A549 (cell line): ENCODE results near the gene EIF2B5. TPM values are rescaled to one million over a fixed set of nuclear protein-coding genes. Genes with fewer than 3 reads are reported as not detected.

ENCODE experiments used
- ATAC-seq, 2 experiments: fragments of 200-7000 bp in 1 of 2; fragments of >200 bp in 1 of 2; cut with Nextera tagmentation in 1 of 2; cut with Tn5 transposase in 1 of 2; 3 replicates each; pipeline versions ENCODE4 v1.8.0 to v1.9.1; 2018 to 2020; ENCODE audit warnings: mild to moderate bottlenecking in 1 of 2, moderate library complexity in 1 of 2
- CTCF ChIA-PET: fragments of 300-600 bp; sonication (Branson Sonifier 250); formaldehyde crosslinking; extraction: SDS; loops from one replicate; lab custom pipeline; 2021; ENCODE audit warnings: antibody characterized with exemption, inconsistent platforms; lab: Yijun Ruan, JAX
- POLR2A ChIA-PET: fragments of 350-600 bp; formaldehyde crosslinking; extraction: SDS; loops from one replicate; lab custom pipeline; 2021; ENCODE audit warnings: antibody characterized with exemption, inconsistent platforms; lab: Yijun Ruan, JAX
- DNase-seq, 2 experiments: peaks; one replicate each; pipeline versions ENCODE4 v3.0.0 to v3.0.0-alpha.2; 2011 to 2016; ENCODE audit warnings: low read depth in 1 of 2, low spot score in 1 of 2
- FAIRE-seq: peaks from 2 replicates; lab custom pipeline; 2011; peaks lifted over from hg19 to GRCh38; lab: Jason Lieb, UNC
- H3K27ac ChIP-seq, 2 experiments: fragments of >200 bp; sonication (Bioruptor Twin); formaldehyde crosslinking; 3 replicates each; pipeline ENCODE4 v1.5.1; 2016 to 2017
- H3K4me1 ChIP-seq: fragments of >200 bp; sonication (Bioruptor Twin); formaldehyde crosslinking; 3 replicates; pipeline ENCODE4 v1.6.1; 2016
- H3K4me2 ChIP-seq: fragments of >200 bp; sonication (Bioruptor Twin); formaldehyde crosslinking; 3 replicates; pipeline ENCODE4 v1.6.1; 2016
- H3K4me3 ChIP-seq: fragments of >200 bp; sonication (Bioruptor Twin); formaldehyde crosslinking; 3 replicates; pipeline ENCODE4 v1.5.1; 2016
- H3K9me3 ChIP-seq: fragments of >200 bp; sonication (Bioruptor Twin); formaldehyde crosslinking; 3 replicates; pipeline ENCODE4 v1.6.1; 2016
- BCL3 ChIP-seq: fragments of >200 bp; sonication (Bioruptor Twin); formaldehyde crosslinking; IDR thresholded peaks from 3 replicates; pipeline ENCODE4 v1.6.1; 2016
- CBX8 ChIP-seq: fragments of 200-600 bp; sonication (generic); IDR thresholded peaks from 2 replicates; pipeline ENCODE4 v1.6.1; 2016
- CEBPB ChIP-seq, 2 experiments: fragments of >200 bp in 1 of 2; sonication (Bioruptor Twin) in 1 of 2; formaldehyde crosslinking in 1 of 2; IDR thresholded peaks; 2 replicates each; pipeline ENCODE4 v1.6.1; 2012 to 2016
- CHD2 ChIP-seq: fragments of 150-350 bp; IDR thresholded peaks from 2 replicates; pipeline ENCODE4 v1.6.1; 2014; ENCODE audit warnings: low read length; ENCODE audit not compliant: partially characterized antibody
- CTCF ChIP-seq: fragments of >200 bp; sonication (Bioruptor Twin); formaldehyde crosslinking; IDR thresholded peaks from 3 replicates; pipeline ENCODE4 v1.5.1; 2016
- EHMT2 ChIP-seq: fragments of 200-600 bp; sonication (generic); IDR thresholded peaks from 2 replicates; pipeline ENCODE4 v1.6.1; 2016; ENCODE audit warnings: antibody characterized with exemption, low read depth, mild to moderate bottlenecking, moderate library complexity
- ESRRA ChIP-seq: fragments of 150-350 bp; IDR thresholded peaks from 2 replicates; pipeline ENCODE4 v1.6.1; 2014; ENCODE audit warnings: mild to moderate bottlenecking, low read length, borderline replicate concordance
- FOSB ChIP-seq: fragments of 250-450 bp; sonication (Bioruptor Pico); IDR thresholded peaks from 2 replicates; pipeline ENCODE4 v1.5.0; 2020; ENCODE audit warnings: mild to moderate bottlenecking, moderate library complexity
- HES2 ChIP-seq: fragments of >200 bp; sonication (Bioruptor Twin); formaldehyde crosslinking; IDR thresholded peaks from 2 replicates; pipeline ENCODE4 v1.6.1; 2016
- HEYL ChIP-seq: fragments of 250-450 bp; sonication (Bioruptor Pico); IDR thresholded peaks from 2 replicates; pipeline ENCODE4 v1.8.0; 2021; ENCODE audit warnings: mild to moderate bottlenecking, moderate library complexity
- HMGXB4 ChIP-seq: fragments of 250-450 bp; sonication (Bioruptor Pico); IDR thresholded peaks from 2 replicates; pipeline ENCODE4 v1.5.0; 2021; ENCODE audit warnings: mild to moderate bottlenecking, moderate library complexity, borderline replicate concordance
- HOXA7 ChIP-seq: fragments of 250-450 bp; sonication (Bioruptor Pico); IDR thresholded peaks from 2 replicates; pipeline ENCODE4 v1.5.0; 2020; ENCODE audit warnings: mild to moderate bottlenecking, moderate library complexity
- HOXB13 ChIP-seq: fragments of 250-450 bp; sonication (Bioruptor Pico); IDR thresholded peaks from 2 replicates; pipeline ENCODE4 v1.5.0; 2020; ENCODE audit warnings: low read depth, mild to moderate bottlenecking, moderate library complexity
- KDM1A ChIP-seq: fragments of 200-600 bp; sonication (generic); IDR thresholded peaks from 2 replicates; pipeline ENCODE4 v1.6.1; 2016; ENCODE audit warnings: low read depth, mild to moderate bottlenecking
- KDM5A ChIP-seq: fragments of 200-600 bp; sonication (generic); IDR thresholded peaks from 2 replicates; pipeline ENCODE4 v1.6.1; 2016; ENCODE audit warnings: antibody characterized with exemption, mild to moderate bottlenecking
- MAFK ChIP-seq: fragments of 450-650 bp; IDR thresholded peaks from 2 replicates; pipeline ENCODE4 v1.6.1; 2014; ENCODE audit not compliant: partially characterized antibody
- MYC ChIP-seq: IDR thresholded peaks from 2 replicates; pipeline ENCODE4 v1.6.1; 2012; ENCODE audit warnings: mild to moderate bottlenecking, inconsistent platforms, low read length, improper control_type of control experiment, borderline replicate concordance
- NR3C1 ChIP-seq: fragments of >200 bp; sonication (Bioruptor Twin); formaldehyde crosslinking; IDR thresholded peaks from 3 replicates; pipeline ENCODE4 v1.6.1; 2017
- PHF8 ChIP-seq: fragments of 200-600 bp; sonication (generic); IDR thresholded peaks from 2 replicates; pipeline ENCODE4 v1.6.1; 2016; ENCODE audit warnings: low read depth, mild to moderate bottlenecking, antibody characterized with exemption, moderate library complexity, borderline replicate concordance
- RFX5 ChIP-seq: fragments of 450-650 bp; IDR thresholded peaks from 2 replicates; pipeline ENCODE4 v1.7.1; 2014; ENCODE audit warnings: antibody characterized with exemption, mild to moderate bottlenecking, moderate library complexity
- TFCP2L1 ChIP-seq: fragments of 250-450 bp; sonication (Bioruptor Pico); IDR thresholded peaks from 2 replicates; pipeline ENCODE4 v1.5.0; 2021; ENCODE audit warnings: mild to moderate bottlenecking
- TP53 ChIP-seq: fragments of 250-450 bp; sonication (Bioruptor Pico); IDR thresholded peaks from 2 replicates; pipeline ENCODE4 v1.5.0; 2021; ENCODE audit warnings: mild to moderate bottlenecking, moderate library complexity
- USF2 ChIP-seq: fragments of 450-650 bp; IDR thresholded peaks from 2 replicates; pipeline ENCODE4 v1.6.1; 2014; ENCODE audit warnings: antibody characterized with exemption
- ZFP36 ChIP-seq: fragments of 450-650 bp; IDR thresholded peaks from 2 replicates; pipeline ENCODE4 v1.6.1; 2014; ENCODE audit warnings: borderline replicate concordance; ENCODE audit not compliant: partially characterized antibody
- ZSCAN20 ChIP-seq: fragments of 250-450 bp; sonication (Bioruptor Pico); IDR thresholded peaks from 2 replicates; pipeline ENCODE4 v1.8.0; 2022; ENCODE audit warnings: mild to moderate bottlenecking, moderate library complexity
- WGBS: methylation state at CpG from one replicate; pipeline ENCODE4 v1.1.6; 2017; ENCODE audit errors: missing lambda C conversion rate; 5-methylcytosine and 5-hydroxymethylcytosine counted together
- polyA plus RNA-seq, 4 experiments: library from polyadenylated mRNA; depleted of rRNA in 3 of 4; stranded (reverse); fragments of >200 nt; fragmentation: RNase III in 1 of 4; extraction: RNeasy Plus Mini Kit Qiagen cat#74134 plus additional on column Dnase treatment in 1 of 4; gene quantifications; 2 replicates in 3 of 4; 3 replicates in 1 of 4; pipeline ENCODE4 v1.2.3, GENCODE V29; 2011 to 2017
- TF ChIP-seq, protein P1 (sequence below): IDR thresholded peaks from 2 replicates; pipeline ENCODE4 v1.6.1; 2012; ENCODE audit warnings: low read depth, borderline replicate concordance
- TF ChIP-seq, protein P2 (sequence below): IDR thresholded peaks from 2 replicates; pipeline ENCODE4 v1.6.1; 2012

EIF2B5 gene
- polyA plus RNA-seq, 2 of the 4 experiments (the other 2 are of a cell fraction), result 32.1 to 32.7 TPM

GRCh38 chr3:184175506-184175905 is 40.3 kb downstream of the EIF2B5 start:
- Histone ChIP-seq H3K9me3 (no peaks in the 10 kb centered on the region), H3K4me3 (peak overlapping the region; percentile 91), H3K4me2 (peak overlapping the region; percentile 92), H3K27ac (peak overlapping the region; percentile 95 to 99), H3K4me1 (peaks cover 15% of the 10 kb centered on the region)
- ATAC-seq (peak in 1 of 2 experiments; percentile 4; a peak in 1 of 6 replicates), DNase-seq (no peak), FAIRE-seq (no peak)
- POLR2A ChIA-PET, result interaction anchor here (0.5 to 1.1 kb wide), 3 partner anchors 10 to 187 kb away, joined by 3 to 5 read pairs (median 4); partner anchors contain the start of gene ABCF3
- WGBS, result 12% methylated on average over 8 of the region's 8 CpGs
- CTCF ChIA-PET, result interaction anchor here (1.4 kb wide), 1 partner anchor 386 kb away, joined by 4 read pairs; the partner anchor contains the start of gene EPHB3
- TF ChIP-seq HES2 (no peak), KDM5A (no peak), USF2 (no peak), PHF8 (no peak), ZFP36 (no peak), CEBPB (IDR thresholded peaks at IDR 0.05) (no peak), HEYL (CRISPR knock-in tag) (no peak), CTCF (no peak), TP53 (CRISPR knock-in tag) (no peak), ESRRA (no peak), ZSCAN20 (CRISPR knock-in tag) (no peak), RFX5 (no peak), CHD2 (no peak), BCL3 (no peak), EHMT2 (no peak), FOSB (no peak), HMGXB4 (CRISPR knock-in tag) (no peak)
- TF ChIP-seq, protein P1, sequence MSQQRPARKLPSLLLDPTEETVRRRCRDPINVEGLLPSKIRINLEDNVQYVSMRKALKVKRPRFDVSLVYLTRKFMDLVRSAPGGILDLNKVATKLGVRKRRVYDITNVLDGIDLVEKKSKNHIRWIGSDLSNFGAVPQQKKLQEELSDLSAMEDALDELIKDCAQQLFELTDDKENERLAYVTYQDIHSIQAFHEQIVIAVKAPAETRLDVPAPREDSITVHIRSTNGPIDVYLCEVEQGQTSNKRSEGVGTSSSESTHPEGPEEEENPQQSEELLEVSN, result no peak

DNA sequence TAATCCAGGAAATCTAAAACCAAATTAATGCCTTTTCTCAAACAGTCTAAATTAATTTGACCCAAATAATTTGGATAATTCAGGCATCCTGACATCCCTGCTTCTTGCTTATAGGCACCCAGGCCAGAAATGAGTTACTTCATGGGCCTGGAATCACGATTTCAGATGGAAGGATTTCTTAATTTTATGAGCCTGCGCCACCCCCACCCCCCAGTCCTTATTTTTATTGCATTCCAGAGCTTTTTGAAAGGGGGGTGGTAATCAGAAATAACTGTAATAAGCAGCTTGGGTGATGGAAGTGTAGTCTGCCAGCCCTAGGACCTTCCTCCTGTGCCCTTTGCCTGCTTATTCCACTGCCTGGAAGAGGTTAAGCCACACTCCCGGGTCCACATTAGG is 40.8 kb downstream of the EIF2B5 start:
- TF ChIP-seq PHF8 (no peak), MAFK (no peak), EHMT2 (no peak), CBX8 (no peak), USF2 (no peak), KDM1A (no peak), FOSB (no peak), TFCP2L1 (CRISPR knock-in tag) (no peak), NR3C1 (no peak), MYC (no peak), ZSCAN20 (CRISPR knock-in tag) (no peak), HOXB13 (no peak), KDM5A (no peak), HOXA7 (CRISPR knock-in tag) (no peak), TP53 (CRISPR knock-in tag) (no peak)
- TF ChIP-seq, protein P2, sequence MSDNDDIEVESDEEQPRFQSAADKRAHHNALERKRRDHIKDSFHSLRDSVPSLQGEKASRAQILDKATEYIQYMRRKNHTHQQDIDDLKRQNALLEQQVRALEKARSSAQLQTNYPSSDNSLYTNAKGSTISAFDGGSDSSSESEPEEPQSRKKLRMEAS, result no peak
- TF ChIP-seq, all 56 proteins: peak for 0
- Histone ChIP-seq H3K4me2 (peak overlapping the region; percentile 92), H3K9me3 (no peaks in the 10 kb centered on the region), H3K4me1 (peaks cover 15% of the 10 kb centered on the region), H3K27ac (peak overlapping the region; percentile 95 to 99), H3K4me3 (peak overlapping the region; percentile 91)
- 17% methylated on average over 3 of the region's 3 CpGs for WGBS
- FAIRE-seq (no peak), ATAC-seq (peak; percentile 9 to 13; a peak in 4 of 6 replicates), DNase-seq (no peak)
- ChIA-PET POLR2A (interaction anchor here (1.0 to 2.0 kb wide), 3 partner anchors 10 to 186 kb away, joined by 3 to 14 read pairs (median 3); partner anchors contain the start of gene ABCF3), CTCF (interaction anchor here (1.0 to 1.4 kb wide), 3 partner anchors 55 to 386 kb away, joined by 3 to 6 read pairs (median 4); partner anchors contain the start of gene EPHB3)
